WTC11 (cell line): Measurements from ENCODE around the gene FBXL14. TPM values are rescaled to one million over a fixed set of nuclear protein-coding genes. Genes with fewer than 3 reads are reported as not detected.
"Not testable (repeated sequence)": the region's sequence is repeated elsewhere in the genome, so short reads cannot be mapped to it uniquely, and the experiment has no call there.

Experiments used
- ATAC-seq: fragments of 200-7000 bp; cut with Tn5 transposase; 2 replicates; pipeline ENCODE4 v1.10.0; 2021; ENCODE audit warnings: mild to moderate bottlenecking, moderate library complexity
- CTCF ChIA-PET: fragments of 300-600 bp; sonication (Branson Sonifier 250); formaldehyde crosslinking; loops from one replicate; lab custom pipeline; 2021; ENCODE audit warnings: antibody characterized with exemption; lab: Charles Lee
- POLR2A ChIA-PET: fragments of 350-600 bp; sonication (Branson Sonifier 250); formaldehyde crosslinking; loops from one replicate; lab custom pipeline; 2021; ENCODE audit warnings: antibody characterized with exemption; lab: Charles Lee
- DNase-seq: peaks from one replicate; pipeline ENCODE4 v3.0.0; 2021; ENCODE audit warnings: low spot score
- H3K27ac Mint-ChIP-seq: 2 replicates; pipeline ENCODE4 v1.8.0; 2021; ENCODE audit warnings: mixed read lengths
- H3K27me3 Mint-ChIP-seq: 2 replicates; pipeline ENCODE4 v1.8.0; 2021; ENCODE audit warnings: low read depth, mild to moderate bottlenecking, moderate library complexity, mixed read lengths
- H3K36me3 Mint-ChIP-seq: 2 replicates; pipeline ENCODE4 v1.8.0; 2021; ENCODE audit warnings: mixed read lengths
- H3K4me1 Mint-ChIP-seq: 2 replicates; pipeline ENCODE4 v1.8.0; 2022; ENCODE audit warnings: mixed read lengths
- H3K4me3 Mint-ChIP-seq: 2 replicates; pipeline ENCODE4 v1.8.0; 2021; ENCODE audit warnings: mild to moderate bottlenecking, moderate library complexity, mixed read lengths
- H3K9me3 Mint-ChIP-seq: 2 replicates; pipeline ENCODE4 v1.8.0; 2021; ENCODE audit warnings: mixed read lengths
- AR ChIP-seq: fragments of 250-450 bp; sonication (Bioruptor Pico); IDR thresholded peaks from 2 replicates; pipeline ENCODE4 v1.9.0; 2021; ENCODE audit warnings: mild to moderate bottlenecking
- ARID4B ChIP-seq: sonication (generic); formaldehyde crosslinking; IDR thresholded peaks from 2 replicates; pipeline ENCODE4 v1.8.0; 2023; ENCODE audit warnings: missing genetic modification reagents, mild to moderate bottlenecking, borderline replicate concordance
- CREB1 ChIP-seq: sonication (generic); formaldehyde crosslinking; IDR thresholded peaks from 2 replicates; pipeline ENCODE4 v1.8.0; 2023; ENCODE audit warnings: mild to moderate bottlenecking, missing genetic modification reagents
- ERG ChIP-seq: fragments of 250-450 bp; sonication (Bioruptor Pico); IDR thresholded peaks from 2 replicates; pipeline ENCODE4 v1.8.0; 2021; ENCODE audit warnings: mild to moderate bottlenecking
- FOXJ3 ChIP-seq: sonication (generic); formaldehyde crosslinking; IDR thresholded peaks from 2 replicates; pipeline ENCODE4 v1.9.0; 2021; ENCODE audit warnings: missing genetic modification reagents, mild to moderate bottlenecking, borderline replicate concordance
- IRF1 ChIP-seq: sonication (generic); formaldehyde crosslinking; IDR thresholded peaks from 2 replicates; pipeline ENCODE4 v1.8.0; 2023; ENCODE audit warnings: missing genetic modification reagents
- IRF2 ChIP-seq: sonication (generic); formaldehyde crosslinking; IDR thresholded peaks from 2 replicates; pipeline ENCODE4 v1.8.0; 2022; ENCODE audit warnings: low read depth, missing genetic modification reagents, borderline replicate concordance
- MXD4 ChIP-seq: fragments of 250-450 bp; sonication (Bioruptor Pico); IDR thresholded peaks from 2 replicates; pipeline ENCODE4 v1.8.0; 2021; ENCODE audit warnings: mild to moderate bottlenecking, moderate library complexity, borderline replicate concordance
- RORB ChIP-seq: fragments of 250-450 bp; sonication (Bioruptor Pico); IDR thresholded peaks from 2 replicates; pipeline ENCODE4 v1.9.0; 2021; ENCODE audit warnings: mild to moderate bottlenecking
- SMAD3 ChIP-seq: sonication (generic); formaldehyde crosslinking; IDR thresholded peaks from 2 replicates; pipeline ENCODE4 v1.8.0; 2022; ENCODE audit warnings: missing genetic modification reagents, mild to moderate bottlenecking, borderline replicate concordance
- ZNF671 ChIP-seq: fragments of 250-450 bp; sonication (Bioruptor Pico); IDR thresholded peaks from 2 replicates; pipeline ENCODE4 v1.8.0; 2021; ENCODE audit warnings: mild to moderate bottlenecking
- total RNA-seq: library from RNA; stranded (reverse); gene quantifications from 3 replicates; pipeline ENCODE4 v1.2.3, GENCODE V29; 2021

The FBXL14 gene
- total RNA-seq, 1 experiment from 2014 or later = 12.0 TPM

GRCh38 chr12:1559676-1560091, 34.7 kb downstream of the FBXL14 start (continued):
- TF ChIP-seq ARID4B (CRISPR knock-in tag) (no peak), RORB (CRISPR knock-in tag) (no peak), AR (CRISPR knock-in tag) (no peak), SMAD3 (CRISPR knock-in tag) (no peak), CREB1 (CRISPR knock-in tag) (no peak), ZNF671 (CRISPR knock-in tag) (no peak), IRF1 (no peak)

GRCh38 chr12:1558108-1558507, 36.3 kb downstream of the FBXL14 start:
- Mint-ChIP-seq H3K4me1 (peaks cover 11% of the 10 kb centered on the region), H3K9me3 (peaks cover 12% of the 10 kb centered on the region)
- DNase-seq, ATAC-seq, H3K4me3 Mint-ChIP-seq, CTCF ChIA-PET, H3K36me3 Mint-ChIP-seq, POLR2A ChIA-PET, H3K27me3 Mint-ChIP-seq, H3K27ac Mint-ChIP-seq: not testable (repeated sequence)

- 0 out of 2 replicates have a peak, but pooled peaks cover under 1% of the 10 kb centered on the region for H3K4me1 Mint-ChIP-seq
Observed at GRCh38 chr12:1553987-1554982, 40.1 kb downstream of the FBXL14 start.

More at GRCh38 chr12:1553987-1554982, 40.1 kb downstream of the FBXL14 start:
- peaks cover 25% of the 10 kb centered on the region for H3K9me3 Mint-ChIP-seq
- no peak for TF ChIP-seq FOXJ3 (CRISPR knock-in tag)
- TF ChIP-seq MXD4 (CRISPR knock-in tag) = no peak
- TF ChIP-seq ERG (CRISPR knock-in tag) = no peak
- no peak for TF ChIP-seq IRF2 (CRISPR knock-in tag)
- H3K27me3 Mint-ChIP-seq = peaks cover 7% of the 10 kb centered on the region
- H3K4me3 Mint-ChIP-seq = no peak overlapping the region
- H3K27ac Mint-ChIP-seq = no peak overlapping the region
- no peak for ATAC-seq
- no peak for DNase-seq
- POLR2A ChIA-PET = interaction anchor here (0.7 kb wide), 1 partner anchor 39 kb away, joined by 6 read pairs; no protein-coding TSS in a partner anchor
- CTCF ChIA-PET = interaction anchor here (0.7 to 0.9 kb wide), 4 partner anchors 12 to 1054 kb away, joined by 3 to 5 read pairs (median 4); no protein-coding TSS in a partner anchor
- peaks cover 4% of the 10 kb centered on the region for H3K36me3 Mint-ChIP-seq
